Osteoblast (primary cell): ENCODE data around the gene OSBPL7. TPM values are rescaled to one million over a fixed set of nuclear protein-coding genes. Genes with fewer than 3 reads are reported as not detected.

Experiments
- DNase-seq: peaks from one replicate; pipeline ENCODE4 v3.0.0; 2011; ENCODE audit warnings: low spot score, mixed read lengths; ENCODE audit not compliant: insufficient read length; ENCODE audit errors: missing footprints
- H2AFZ ChIP-seq: 2 replicates; pipeline ENCODE4 v1.6.0; 2011; ENCODE audit warnings: mild to moderate bottlenecking, low read length
- H3K27ac ChIP-seq: 2 replicates; pipeline ENCODE4 v1.5.1; 2011; ENCODE audit warnings: mild to moderate bottlenecking, low read depth, low read length, moderate library complexity
- H3K27me3 ChIP-seq: 2 replicates; pipeline ENCODE4 v1.6.0; 2012; ENCODE audit warnings: mild to moderate bottlenecking, control low read depth, inconsistent platforms, low read length, moderate library complexity; ENCODE audit not compliant: insufficient read depth
- H3K36me3 ChIP-seq: 2 replicates; pipeline ENCODE4 v1.5.1; 2011; ENCODE audit warnings: mild to moderate bottlenecking, low read length, control low read depth, moderate library complexity; ENCODE audit not compliant: insufficient read depth
- H3K4me1 ChIP-seq: 2 replicates; pipeline ENCODE4 v1.5.1; 2011; ENCODE audit warnings: mild to moderate bottlenecking, low read length, control low read depth, moderate library complexity; ENCODE audit not compliant: insufficient read depth
- H3K4me2 ChIP-seq: 2 replicates; pipeline ENCODE4 v1.6.0; 2011; ENCODE audit warnings: mild to moderate bottlenecking, low read length; ENCODE audit not compliant: insufficient read depth
- H3K4me3 ChIP-seq: fragments of 200-600 bp; sonication (generic); 3 replicates; pipeline ENCODE4 v1.5.1; 2012; ENCODE audit warnings: mild to moderate bottlenecking, low read length, inconsistent platforms; ENCODE audit not compliant: insufficient read depth
- H3K79me2 ChIP-seq: 2 replicates; pipeline ENCODE4 v1.6.0; 2012; ENCODE audit warnings: mild to moderate bottlenecking, low read length, control low read depth, inconsistent platforms; ENCODE audit not compliant: insufficient read depth
- H3K9me3 ChIP-seq: 2 replicates; pipeline ENCODE4 v1.5.1; 2011; ENCODE audit warnings: low read depth, low read length, control low read depth
- H4K20me1 ChIP-seq: 2 replicates; pipeline ENCODE4 v1.6.0; 2012; ENCODE audit warnings: mild to moderate bottlenecking, low read length, control low read depth; ENCODE audit not compliant: insufficient read depth
- CTCF ChIP-seq: IDR thresholded peaks from 2 replicates; pipeline ENCODE4 v1.5.1; 2011; ENCODE audit warnings: mild to moderate bottlenecking, low read depth, low read length, moderate library complexity; ENCODE audit errors: extremely low read depth
- total RNA-seq: library from RNA; depleted of rRNA; stranded (reverse); fragments of >200 nt; gene quantifications from 2 replicates; pipeline ENCODE4 v1.2.3, GENCODE V29; 2012

Gene OSBPL7
- total RNA-seq, 1 donor, result 8.0 TPM

DNA sequence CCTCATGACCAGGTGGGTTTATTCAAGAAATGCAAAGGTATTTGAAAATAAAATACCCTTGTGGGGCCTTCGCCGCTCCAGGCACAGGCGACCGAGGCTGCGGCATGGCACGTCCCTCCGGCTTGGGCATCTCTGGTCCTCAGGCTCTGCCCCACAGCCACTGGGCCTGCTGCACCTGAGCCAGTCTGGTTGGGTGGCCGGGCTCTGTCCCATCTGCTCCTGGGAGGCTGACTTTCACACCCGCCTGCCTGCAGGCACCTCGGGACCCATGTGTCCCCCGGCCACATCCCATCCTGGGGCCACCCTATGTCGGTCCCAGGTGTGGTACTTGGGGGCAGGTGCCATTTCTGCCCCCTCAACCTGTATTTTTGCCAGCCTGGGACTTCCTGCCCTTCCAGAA lies 20.9 kb downstream of the OSBPL7 start:
- H3K36me3 ChIP-seq, result no peaks in the 10 kb centered on the region
- H3K4me1 ChIP-seq, result no peaks in the 10 kb centered on the region
- no peaks in the 10 kb centered on the region for H3K9me3 ChIP-seq
- peaks cover 28% of the 10 kb centered on the region for H3K27me3 ChIP-seq
- no peaks in the 10 kb centered on the region for H4K20me1 ChIP-seq
- H3K79me2 ChIP-seq, result no peaks in the 10 kb centered on the region
- DNase-seq, result no peak
- no peak overlapping the region for H2AFZ ChIP-seq
- H3K4me3 ChIP-seq, result no peak overlapping the region
- H3K4me2 ChIP-seq, result no peak overlapping the region
- no peak for TF ChIP-seq CTCF
- H3K27ac ChIP-seq, result no peak overlapping the region

- no peak overlapping the region for H3K4me2 ChIP-seq
- no peaks in the 10 kb centered on the region for H3K79me2 ChIP-seq
- no peak overlapping the region for H3K27ac ChIP-seq
- H4K20me1 ChIP-seq, result no peaks in the 10 kb centered on the region
- H3K4me3 ChIP-seq, result no peak overlapping the region
- H3K36me3 ChIP-seq, result no peaks in the 10 kb centered on the region
- no peak for DNase-seq
- peaks cover 37% of the 10 kb centered on the region for H3K27me3 ChIP-seq
- no peak overlapping the region for H2AFZ ChIP-seq
- TF ChIP-seq CTCF, result no peak
- H3K4me1 ChIP-seq, result no peaks in the 10 kb centered on the region
- no peaks in the 10 kb centered on the region for H3K9me3 ChIP-seq
These were observed 23.8 kb downstream of the OSBPL7 start for GRCh38 chr17:47797797-47798196.

DNA sequence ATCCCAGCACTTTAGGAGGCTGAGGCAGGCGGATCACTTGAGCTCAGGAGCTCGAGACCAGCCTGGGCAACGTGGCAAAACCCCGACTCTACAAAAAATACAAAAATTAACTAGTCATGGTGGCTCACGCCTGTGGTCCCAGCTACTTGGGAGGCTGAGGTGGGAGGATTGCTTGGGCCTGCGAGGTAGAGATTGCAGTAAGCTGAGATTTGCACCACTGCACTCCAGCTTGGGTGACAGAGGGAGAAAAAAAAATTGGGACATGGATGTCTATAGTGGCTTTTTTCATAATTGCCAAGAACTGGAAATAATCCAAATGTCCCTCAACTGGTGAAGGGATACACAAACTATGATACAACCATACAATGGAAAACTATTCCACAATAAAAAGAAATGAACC lies 28.6 kb downstream of the OSBPL7 start:
- no peaks in the 10 kb centered on the region for H3K79me2 ChIP-seq
- no peak overlapping the region for H3K4me3 ChIP-seq
- no peak for DNase-seq
- no peaks in the 10 kb centered on the region for H3K9me3 ChIP-seq
- peaks cover 3% of the 10 kb centered on the region for H3K4me1 ChIP-seq
- peaks cover 71% of the 10 kb centered on the region for H3K27me3 ChIP-seq
- no peak overlapping the region for H2AFZ ChIP-seq
- H3K4me2 ChIP-seq, result no peak overlapping the region
- no peaks in the 10 kb centered on the region for H3K36me3 ChIP-seq
- H3K27ac ChIP-seq, result no peak overlapping the region
- no peak for TF ChIP-seq CTCF
- no peaks in the 10 kb centered on the region for H4K20me1 ChIP-seq

GRCh38 chr17:47792457-47792856 lies 29.1 kb downstream of the OSBPL7 start:
- TF ChIP-seq CTCF, result no peak
- H3K4me2 ChIP-seq, result no peak overlapping the region
- peaks cover 3% of the 10 kb centered on the region for H3K4me1 ChIP-seq
- no peaks in the 10 kb centered on the region for H3K79me2 ChIP-seq
- H3K27ac ChIP-seq, result no peak overlapping the region
- no peak overlapping the region for H3K4me3 ChIP-seq
- H4K20me1 ChIP-seq, result no peaks in the 10 kb centered on the region
- H2AFZ ChIP-seq, result no peak overlapping the region
- H3K9me3 ChIP-seq, result no peaks in the 10 kb centered on the region
- DNase-seq, result no peak
- H3K36me3 ChIP-seq, result no peaks in the 10 kb centered on the region
- peaks cover 74% of the 10 kb centered on the region for H3K27me3 ChIP-seq
